GM18907 (cell line): ENCODE data around the gene NOP16.

Experiments
- ATAC-seq: cut with Tn5 transposase; IDR thresholded peaks from one replicate; pipeline ENCODE4 v1.9.1; 2021; ENCODE audit warnings: mild to moderate bottlenecking, moderate library complexity; ENCODE audit not compliant: unreplicated experiment

The NOP16 gene

DNA sequence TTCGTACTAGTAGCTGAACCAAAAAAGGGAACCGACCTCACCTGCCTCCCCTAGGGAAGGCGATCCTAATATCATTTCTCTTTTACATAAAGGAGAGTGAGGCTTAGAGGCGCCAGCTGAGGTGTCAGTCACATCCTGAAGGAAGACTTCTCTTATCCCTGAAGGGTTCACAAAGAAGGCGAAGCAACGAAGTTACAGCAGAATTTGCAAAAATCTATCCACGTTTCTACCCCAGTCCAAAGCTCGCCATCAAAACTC lies 26.2 kb downstream of the NOP16 start:
- peak; percentile 15 for ATAC-seq

DNA sequence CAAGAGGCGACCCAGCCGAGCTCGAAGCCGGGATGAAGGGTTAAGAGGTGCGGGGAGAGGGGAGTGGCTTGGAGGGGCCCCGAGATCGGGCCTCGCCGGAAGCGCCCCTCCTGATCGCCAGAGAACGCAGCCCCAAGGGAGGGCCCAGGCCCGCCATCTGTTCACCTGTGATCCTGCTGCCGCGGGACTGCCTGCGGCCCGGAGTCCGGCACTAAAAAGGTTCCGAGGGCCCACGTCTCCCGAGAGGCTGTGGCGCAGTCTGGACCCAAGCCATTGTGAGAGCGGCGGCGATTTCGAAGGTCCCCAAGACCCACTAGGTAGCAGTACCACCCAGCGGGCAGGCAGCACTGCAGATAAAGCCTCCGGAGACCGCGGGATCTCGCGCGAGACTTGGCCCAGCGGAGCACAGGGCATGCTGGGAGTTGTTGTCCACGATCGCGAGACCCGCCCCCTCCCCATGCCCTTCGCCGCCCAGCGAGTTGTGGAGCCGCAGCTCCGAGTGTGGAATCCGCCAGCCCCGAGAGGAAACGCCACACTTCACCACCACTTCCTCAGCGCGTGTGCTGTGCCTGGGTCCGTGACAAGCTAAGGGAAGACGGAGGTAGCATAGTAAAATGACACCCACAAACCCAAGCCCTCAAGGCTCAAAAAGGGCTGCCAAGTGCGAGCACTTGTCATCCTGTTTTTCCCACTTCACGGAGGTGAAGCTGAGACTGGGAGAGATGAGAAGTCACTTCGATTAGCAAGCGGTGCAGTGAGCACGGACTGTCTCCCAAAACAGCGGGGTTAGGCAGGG lies 26.8 kb downstream of the NOP16 start, which contains the start of gene KIAA1191:
Gene KIAA1191 (minus strand): TSS at position 328 of the 796 bp plus-strand sequence. CDS start 2,256 bp downstream, outside the sequence.
- peak; percentile 92 for ATAC-seq

DNA sequence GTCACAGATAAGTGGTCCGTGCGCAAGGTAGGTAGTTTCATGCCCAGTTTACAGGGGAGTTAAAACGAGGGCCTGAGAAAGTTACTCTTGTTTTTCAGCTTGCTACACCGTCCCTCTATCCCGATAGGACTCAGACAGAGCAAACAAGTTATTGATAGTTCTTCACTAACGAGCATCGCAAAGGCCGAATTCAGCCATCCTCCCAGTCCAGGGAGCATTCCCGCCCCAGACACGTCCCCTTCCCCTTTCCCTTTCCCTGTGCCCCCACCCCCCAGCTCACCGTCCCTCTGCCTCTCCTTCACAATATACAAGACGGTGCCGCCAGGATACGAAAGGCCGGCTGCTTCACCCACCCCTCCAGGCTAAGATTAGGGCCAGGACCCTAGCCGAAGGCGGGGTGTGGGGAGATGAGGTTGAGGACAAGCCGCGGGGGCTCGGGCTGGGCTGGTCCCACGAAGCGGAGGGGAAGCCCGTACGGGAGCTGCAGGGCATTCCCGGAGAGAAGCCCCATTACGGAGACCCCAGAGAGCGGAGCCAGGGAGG lies 27.4 kb downstream of the NOP16 start:
- peak; percentile 18 for ATAC-seq

DNA sequence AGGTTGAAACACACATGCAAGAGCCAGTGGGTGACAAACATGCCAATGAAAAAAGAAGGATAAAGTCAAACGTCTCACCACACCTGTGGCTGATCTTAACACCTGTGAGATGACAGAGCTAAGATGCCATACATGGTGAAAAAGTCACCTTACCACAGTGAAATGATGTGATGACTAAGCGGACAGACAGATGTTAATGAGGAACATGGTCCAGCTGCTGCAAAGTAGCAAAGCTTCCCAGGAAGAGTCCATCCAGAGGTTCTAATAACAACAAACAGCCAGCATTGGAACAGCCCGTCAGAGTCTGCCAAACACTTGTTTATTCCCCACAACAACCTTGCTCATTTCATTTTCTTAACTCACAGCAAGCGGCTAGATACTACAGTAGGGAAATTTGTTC lies 28.7 kb downstream of the NOP16 start:
- no peak for ATAC-seq

GRCh38 chr5:176356179-176356566 lies 32.2 kb downstream of the NOP16 start:
- ATAC-seq = no peak

DNA sequence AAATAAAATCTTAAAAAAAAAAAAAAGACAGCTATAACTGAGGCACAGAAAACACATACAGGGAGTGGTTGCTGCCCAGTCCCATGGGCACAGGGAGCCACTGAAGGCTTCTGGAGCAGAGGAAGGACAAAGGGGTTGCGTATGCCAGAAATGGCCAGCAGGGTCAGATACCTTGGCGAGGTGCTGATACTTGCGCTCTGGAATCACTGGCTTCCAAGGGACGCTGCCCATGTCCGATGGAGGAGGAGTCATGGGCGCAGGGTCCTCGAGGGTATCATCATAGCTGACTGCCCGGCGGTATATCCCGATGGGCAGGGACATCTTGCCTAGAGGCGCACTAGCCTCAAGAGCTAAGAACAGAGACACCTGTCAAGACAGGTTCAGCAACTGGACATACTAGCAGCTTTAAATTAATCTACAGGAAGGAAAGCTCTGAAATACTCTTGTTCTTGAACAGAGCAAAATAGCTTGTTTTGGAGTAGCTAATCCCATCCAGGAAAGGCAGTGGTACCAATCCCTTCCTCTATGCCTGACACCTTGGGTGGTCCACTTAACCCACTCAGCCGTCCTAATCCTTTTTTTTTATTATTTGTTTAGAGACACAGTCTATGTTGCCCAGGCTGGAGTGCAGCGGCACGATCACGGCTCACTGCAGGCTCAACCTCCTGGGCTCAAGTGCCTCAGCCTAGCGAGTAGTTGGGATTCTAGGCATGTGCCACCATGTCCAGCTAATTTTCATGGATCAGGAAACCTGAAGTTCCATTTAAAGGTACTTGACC lies 32.8 kb downstream of the NOP16 start:
- no peak for ATAC-seq

DNA sequence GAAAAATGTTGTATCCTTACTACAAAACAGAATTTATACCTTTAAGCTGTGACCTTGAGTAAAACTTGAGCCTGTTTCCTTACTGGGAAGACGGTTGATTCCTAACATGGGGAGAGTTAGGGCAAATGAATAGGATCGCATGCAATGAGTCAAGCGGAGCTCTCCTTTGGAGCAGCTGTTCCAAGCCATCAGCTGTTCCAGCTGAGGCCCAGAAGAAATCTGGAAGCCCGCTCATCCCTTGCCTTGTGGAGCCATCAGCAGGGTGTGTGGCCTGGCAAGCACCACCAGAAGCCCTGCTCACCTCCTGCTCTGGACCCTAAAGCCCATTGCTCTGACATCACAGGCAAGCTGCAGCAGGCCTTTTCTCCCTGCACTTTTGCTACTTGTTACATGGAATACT lies 34.9 kb downstream of the NOP16 start:
- no peak for ATAC-seq

DNA sequence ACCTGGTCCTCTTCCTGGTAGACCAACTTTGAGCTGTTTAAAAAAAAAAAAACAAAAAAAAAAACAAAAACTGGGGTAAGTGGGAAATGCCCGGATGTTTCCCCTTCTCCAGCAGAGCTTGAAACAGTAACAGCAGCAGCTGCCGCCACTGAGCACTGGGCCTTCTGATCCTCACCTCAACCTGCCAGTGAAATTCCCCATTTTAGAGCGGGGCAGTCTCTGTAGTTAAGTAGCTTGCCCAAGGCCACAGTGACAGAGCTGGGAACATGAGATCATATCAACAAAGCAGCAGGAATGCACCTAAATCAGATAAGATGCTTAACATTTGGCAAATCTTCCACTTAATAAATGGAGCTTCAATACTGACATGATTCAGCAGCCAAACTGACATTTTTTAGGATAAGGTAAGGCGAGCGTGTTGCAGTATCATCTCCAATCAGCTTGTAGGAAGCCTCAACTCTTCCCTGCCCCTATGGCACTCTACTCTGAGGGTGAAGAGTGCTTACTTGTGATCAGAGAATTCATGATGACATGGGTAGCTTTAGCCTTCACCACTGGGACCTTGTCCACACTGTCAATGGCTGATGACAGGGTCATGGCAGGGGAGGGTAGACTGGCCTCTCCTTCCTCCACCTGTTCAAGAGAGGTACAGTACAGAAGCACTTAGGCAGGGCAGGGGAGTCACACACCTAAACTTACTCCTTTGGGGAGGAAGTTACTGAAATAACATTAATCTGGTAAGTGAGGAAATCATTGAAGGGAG lies 36.1 kb downstream of the NOP16 start:
- no peak for ATAC-seq

GRCh38 chr5:176350416-176350815 lies 38.0 kb downstream of the NOP16 start:
- ATAC-seq = no peak

DNA sequence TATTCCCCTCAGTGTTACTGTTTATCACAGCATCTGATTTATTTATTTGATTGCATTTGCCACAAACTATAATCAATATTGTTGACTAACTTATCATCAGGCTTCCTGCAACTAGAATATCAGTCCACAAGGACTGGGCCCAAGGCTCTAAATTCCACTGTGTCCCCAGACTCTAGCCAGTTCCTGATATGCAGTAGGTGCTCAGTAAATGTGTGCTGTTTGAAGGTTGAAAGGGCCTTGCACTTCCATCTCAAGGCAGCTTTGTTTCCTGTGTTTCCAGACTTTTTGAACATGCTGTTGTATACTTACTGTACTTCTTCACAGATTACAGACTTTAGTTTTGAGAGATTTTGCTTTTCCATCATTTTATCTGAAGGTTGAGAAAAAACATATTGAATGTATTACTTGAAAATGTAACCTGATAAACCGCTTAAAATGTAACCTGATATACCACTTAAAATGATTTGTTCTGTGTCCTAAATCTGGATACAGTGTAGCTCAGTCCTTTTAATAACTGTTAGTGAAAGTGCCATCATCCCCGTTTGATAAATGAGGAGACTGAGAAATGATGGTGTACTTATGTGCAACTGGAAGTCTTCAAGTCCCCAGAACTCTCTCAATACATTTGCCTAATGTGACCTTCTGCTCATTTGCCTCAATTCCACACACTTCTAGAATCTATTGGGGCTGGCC lies 45.5 kb downstream of the NOP16 start:
- ATAC-seq = no peak

GRCh38 chr5:176342158-176342483 lies 46.3 kb downstream of the NOP16 start:
- no peak for ATAC-seq

GRCh38 chr5:176341325-176342157 lies 46.9 kb downstream of the NOP16 start:
- ATAC-seq = no peak

- no peak for ATAC-seq
Observed at GRCh38 chr5:176339304-176339703, 49.1 kb downstream of the NOP16 start.

GRCh38 chr5:176337913-176338312 lies 50.5 kb downstream of the NOP16 start:
- ATAC-seq = no peak

- ATAC-seq = no peak
Observed at GRCh38 chr5:176334031-176334770, 54.2 kb downstream of the NOP16 start.
